DOHH2 (cell line): Measurements from ENCODE around the gene TOR1AIP2.

Experiments
- EZH2phosphoT487 ChIP-seq: fragments of 200-600 bp; sonication (generic); IDR thresholded peaks from 2 replicates; pipeline ENCODE4 v1.6.1; 2017; ENCODE audit warnings: borderline replicate concordance, mild to moderate bottlenecking, antibody characterized with exemption, low read length, moderate library complexity, mixed read lengths
- TF ChIP-seq, protein P1 (sequence below): fragments of 200-600 bp; sonication (generic); IDR thresholded peaks from one replicate; pipeline ENCODE4 v1.5.1; 2014; ENCODE audit warnings: antibody characterized with exemption, mild to moderate bottlenecking, low read depth, low read length; ENCODE audit not compliant: poor library complexity, severe bottlenecking

DNA sequence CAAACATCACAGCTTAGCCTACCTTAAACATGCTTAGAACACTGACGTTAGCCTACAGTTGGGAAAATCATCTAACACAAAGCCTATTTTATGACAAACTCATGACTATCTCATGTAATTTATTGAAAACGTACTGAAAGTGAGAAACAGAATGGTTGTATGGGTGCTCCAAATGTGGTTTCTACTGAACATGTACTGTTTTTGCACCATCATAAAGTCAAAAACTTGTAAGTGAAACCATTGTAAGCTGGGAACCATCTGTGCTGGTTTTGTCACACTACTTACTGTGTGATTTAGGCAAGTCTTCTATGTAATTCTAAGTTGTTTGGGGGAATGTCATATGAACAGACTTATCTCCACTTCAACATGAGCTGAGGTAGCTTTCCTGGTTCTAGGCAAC, 55.5 kb downstream of the TOR1AIP2 start:
- TF ChIP-seq, protein P1, sequence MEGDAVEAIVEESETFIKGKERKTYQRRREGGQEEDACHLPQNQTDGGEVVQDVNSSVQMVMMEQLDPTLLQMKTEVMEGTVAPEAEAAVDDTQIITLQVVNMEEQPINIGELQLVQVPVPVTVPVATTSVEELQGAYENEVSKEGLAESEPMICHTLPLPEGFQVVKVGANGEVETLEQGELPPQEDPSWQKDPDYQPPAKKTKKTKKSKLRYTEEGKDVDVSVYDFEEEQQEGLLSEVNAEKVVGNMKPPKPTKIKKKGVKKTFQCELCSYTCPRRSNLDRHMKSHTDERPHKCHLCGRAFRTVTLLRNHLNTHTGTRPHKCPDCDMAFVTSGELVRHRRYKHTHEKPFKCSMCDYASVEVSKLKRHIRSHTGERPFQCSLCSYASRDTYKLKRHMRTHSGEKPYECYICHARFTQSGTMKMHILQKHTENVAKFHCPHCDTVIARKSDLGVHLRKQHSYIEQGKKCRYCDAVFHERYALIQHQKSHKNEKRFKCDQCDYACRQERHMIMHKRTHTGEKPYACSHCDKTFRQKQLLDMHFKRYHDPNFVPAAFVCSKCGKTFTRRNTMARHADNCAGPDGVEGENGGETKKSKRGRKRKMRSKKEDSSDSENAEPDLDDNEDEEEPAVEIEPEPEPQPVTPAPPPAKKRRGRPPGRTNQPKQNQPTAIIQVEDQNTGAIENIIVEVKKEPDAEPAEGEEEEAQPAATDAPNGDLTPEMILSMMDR, result no peak
- no peak for TF ChIP-seq EZH2phosphoT487
